HG02884 (cell line): ENCODE data around the gene CCDC198.

ENCODE experiments used
- ATAC-seq: cut with Tn5 transposase; IDR thresholded peaks from one replicate; pipeline ENCODE4 v1.9.1; 2021; ENCODE audit warnings: mild to moderate bottlenecking, moderate library complexity; ENCODE audit not compliant: unreplicated experiment

CCDC198 gene

DNA sequence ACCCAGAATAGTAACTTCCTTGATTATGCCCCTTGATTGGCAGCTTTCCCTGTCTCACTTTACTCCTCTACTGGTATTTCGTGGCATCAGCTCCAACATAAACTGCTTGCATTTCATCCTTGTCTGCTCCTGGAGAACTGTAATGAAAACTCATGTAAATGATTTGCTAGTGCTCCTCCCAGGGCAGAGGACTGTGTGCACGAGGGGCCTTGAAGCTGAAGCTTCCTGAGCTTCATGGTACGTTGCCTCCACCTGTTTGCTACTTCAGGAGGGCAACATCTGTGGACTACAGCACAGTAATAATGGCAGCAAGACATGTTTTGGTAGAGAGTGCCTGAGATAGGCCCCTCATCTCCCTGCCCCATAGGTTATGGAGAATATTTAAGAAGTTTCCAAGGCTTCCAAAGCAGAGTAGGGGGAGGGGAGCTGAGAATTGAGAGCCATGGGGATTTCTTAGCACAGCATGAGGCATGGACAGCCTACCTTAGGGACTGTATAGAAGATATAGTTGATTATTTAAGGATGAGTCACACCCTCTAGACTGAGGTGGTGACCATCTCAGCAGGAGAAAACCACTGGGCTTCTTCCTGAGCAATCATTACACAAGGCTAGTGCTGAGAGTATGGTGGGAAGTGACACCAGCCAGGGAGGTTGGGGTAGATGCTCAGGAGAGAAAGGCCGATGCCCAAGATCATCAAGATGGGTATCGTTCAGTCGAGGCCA is 29.5 kb downstream of the CCDC198 start:
- peak; percentile 52 for ATAC-seq

DNA sequence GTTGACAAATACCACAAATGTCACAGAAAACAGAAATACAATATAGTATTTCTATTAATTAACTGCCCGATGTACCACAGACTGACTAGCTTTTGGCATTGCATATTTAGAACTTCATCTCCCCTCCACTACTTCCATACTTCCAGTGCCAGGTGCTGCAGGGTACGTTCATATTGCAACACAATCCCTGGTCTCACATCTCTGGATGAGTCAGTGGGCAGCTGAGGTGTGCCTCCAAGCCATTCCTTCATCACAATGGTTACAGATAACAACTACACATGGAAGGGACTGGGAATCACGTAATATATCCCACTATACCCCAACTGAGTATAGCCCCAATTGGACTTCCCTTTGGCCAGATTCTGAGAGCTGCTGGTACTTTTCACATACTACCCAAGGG is 31.1 kb downstream of the CCDC198 start:
- no peak for ATAC-seq

- ATAC-seq = no peak
Measured at GRCh38 chr14:57461777-57462320, 31.8 kb downstream of the CCDC198 start.

GRCh38 chr14:57435923-57436322 is 57.7 kb downstream of the CCDC198 start:
- no peak for ATAC-seq

- ATAC-seq = no peak
Measured at GRCh38 chr14:57420986-57421385, 72.7 kb downstream of the CCDC198 start.

DNA sequence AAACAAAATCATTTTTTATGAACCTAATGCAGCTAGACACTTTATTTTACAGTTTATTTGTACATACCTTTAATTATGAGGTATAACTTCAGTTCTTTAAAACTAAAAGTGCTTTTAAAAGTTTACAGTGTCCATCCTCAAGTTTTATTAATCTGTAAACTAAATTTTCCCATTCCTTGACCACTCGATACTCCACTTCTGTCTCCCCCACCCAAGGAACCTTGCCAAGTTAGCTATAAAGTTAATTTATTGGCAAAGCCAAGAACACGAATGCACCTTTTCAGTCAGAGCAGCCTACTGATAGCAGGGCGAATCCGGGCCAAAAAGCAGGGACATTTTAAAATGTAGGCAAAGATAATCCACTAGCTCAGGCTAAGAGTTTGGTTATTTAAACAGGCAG is 73.6 kb downstream of the CCDC198 start:
- ATAC-seq = no peak
